H4 (cell line): ENCODE results near the gene CTXN3. TPM values are rescaled to one million over a fixed set of nuclear protein-coding genes. Genes with fewer than 3 reads are reported as not detected.

Experiments
- DNase-seq: peaks from one replicate; pipeline ENCODE4 v3.0.0-alpha.2; 2015; ENCODE audit warnings: low spot score
- total RNA-seq: library from RNA; depleted of rRNA; stranded (reverse); fragments of >200 nt; shearing (Covaris generic); gene quantifications from 2 replicates; pipeline ENCODE4 v1.2.3, GENCODE V29; 2014; rRNA removed

CTXN3 gene
- total RNA-seq = not detected in 2 replicates

GRCh38 chr5:127649018-127649439 lies at the start of gene CTXN3:
Gene CTXN3, plus strand, starts transcription at chr5:127649082. Its CDS starts 8,440 bp downstream, at chr5:127657522.
- no peak for DNase-seq

- no peak for DNase-seq
Observed at GRCh38 chr5:127599320-127599719, 49.6 kb upstream of the CTXN3 start.

- DNase-seq = no peak
Observed at GRCh38 chr5:127599847-127600246, 49.0 kb upstream of the CTXN3 start.

- no peak for DNase-seq
Observed at GRCh38 chr5:127601111-127601510, 47.8 kb upstream of the CTXN3 start.

GRCh38 chr5:127601601-127602000 lies 47.3 kb upstream of the CTXN3 start:
- DNase-seq = no peak

GRCh38 chr5:127602481-127602880 lies 46.4 kb upstream of the CTXN3 start:
- no peak for DNase-seq

- DNase-seq = no peak
Observed at GRCh38 chr5:127602896-127603844, 45.7 kb upstream of the CTXN3 start.

GRCh38 chr5:127608077-127608660 lies 40.7 kb upstream of the CTXN3 start:
- no peak for DNase-seq

GRCh38 chr5:127609011-127609410 lies 39.9 kb upstream of the CTXN3 start:
- DNase-seq = no peak

GRCh38 chr5:127609957-127610356 lies 38.9 kb upstream of the CTXN3 start:
- no peak for DNase-seq

GRCh38 chr5:127612441-127613141 lies 36.3 kb upstream of the CTXN3 start:
- no peak for DNase-seq

GRCh38 chr5:127615916-127616315 lies 33.0 kb upstream of the CTXN3 start:
- DNase-seq = no peak

- no peak for DNase-seq
Observed at GRCh38 chr5:127619908-127620479, 28.9 kb upstream of the CTXN3 start.

GRCh38 chr5:127621601-127622325 lies 27.1 kb upstream of the CTXN3 start:
- no peak for DNase-seq

GRCh38 chr5:127634007-127634406 lies 14.9 kb upstream of the CTXN3 start:
- DNase-seq = no peak

GRCh38 chr5:127639828-127640227 lies 9.1 kb upstream of the CTXN3 start:
- DNase-seq = no peak

- no peak for DNase-seq
Observed at GRCh38 chr5:127642949-127643348, 5.9 kb upstream of the CTXN3 start.

GRCh38 chr5:127643607-127644006 lies 5.3 kb upstream of the CTXN3 start:
- no peak for DNase-seq

GRCh38 chr5:127645300-127645726 lies 3.6 kb upstream of the CTXN3 start:
- no peak for DNase-seq

GRCh38 chr5:127647361-127647958 lies 1.4 kb upstream of the CTXN3 start:
- DNase-seq = peak; percentile 67

GRCh38 chr5:127650022-127650421 lies 1.1 kb downstream of the CTXN3 start:
- DNase-seq = no peak
